ENCODE data around the gene SPACA7.

- TF ChIP-seq CTCF (IDR thresholded peaks at IDR 0.05; ENCODE audit: poor library complexity, severe bottlenecking): no peak
- no peak for TF ChIP-seq EP300 (conservative IDR thresholded peaks at IDR 0.05; ENCODE audit: poor library complexity, severe bottlenecking)
- TF ChIP-seq EZH2 (IDR thresholded peaks at IDR 0.05; ENCODE audit: borderline replicate concordance, insufficient read depth, low read length, poor library complexity, severe bottlenecking): no peak
- TF ChIP-seq REST (IDR thresholded peaks at IDR 0.05; ENCODE audit: borderline replicate concordance): no peak
- TF ChIP-seq MXI1 (conservative IDR thresholded peaks at IDR 0.05; ENCODE audit: poor library complexity, severe bottlenecking): no peak
- TF ChIP-seq SMC3 (conservative IDR thresholded peaks at IDR 0.05; ENCODE audit: poor library complexity): no peak
- TF ChIP-seq RAD21 (conservative IDR thresholded peaks at IDR 0.05): no peak
These were observed 24.3 kb upstream of the SPACA7 start for GRCh38 chr13:112351825-112352224.
